Midbrain (tissue), 1 donor: ENCODE measurements around the gene GLRX2.
"Not testable (repeated sequence)": the region's sequence is repeated elsewhere in the genome, so short reads cannot be mapped to it uniquely, and the experiment has no call there.

Source experiments
- DNase-seq: peaks from one replicate; lab custom pipeline; 2025; lab: John Stamatoyannopoulos, UW

GLRX2 gene

GRCh38 chr1:193104907-193105820, at the start of gene GLRX2:
Gene GLRX2, minus strand, starts transcription at chr1:193105414. Its CDS starts 32 bp downstream, at chr1:193105382.
- peak; percentile 88 for DNase-seq

GRCh38 chr1:193144999-193145398, 39.8 kb upstream of the GLRX2 start:
- DNase-seq: no peak

GRCh38 chr1:193144361-193144938, 39.2 kb upstream of the GLRX2 start:
- no peak for DNase-seq

DNA sequence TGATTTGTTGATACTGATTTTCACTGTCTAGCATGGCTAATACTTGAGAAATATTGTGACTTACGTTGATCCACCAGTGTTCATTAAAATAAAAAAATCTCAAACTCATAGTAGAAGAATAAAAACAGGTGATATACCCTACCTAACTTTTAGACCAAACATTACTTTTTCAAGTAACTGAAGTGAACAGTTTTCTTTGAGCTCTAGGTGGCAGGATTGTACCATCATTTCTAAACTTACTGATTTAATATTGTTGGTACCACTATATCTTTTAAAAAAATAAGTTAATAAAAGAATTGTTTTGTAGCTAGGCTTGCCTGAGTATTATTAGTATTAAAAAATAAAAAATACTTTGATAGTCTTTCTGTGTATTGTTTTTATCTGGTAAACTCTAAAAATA, 38.1 kb upstream of the GLRX2 start:
- DNase-seq: no peak

- no peak for DNase-seq
These were observed 37.2 kb upstream of the GLRX2 start for GRCh38 chr1:193142409-193142808.

DNA sequence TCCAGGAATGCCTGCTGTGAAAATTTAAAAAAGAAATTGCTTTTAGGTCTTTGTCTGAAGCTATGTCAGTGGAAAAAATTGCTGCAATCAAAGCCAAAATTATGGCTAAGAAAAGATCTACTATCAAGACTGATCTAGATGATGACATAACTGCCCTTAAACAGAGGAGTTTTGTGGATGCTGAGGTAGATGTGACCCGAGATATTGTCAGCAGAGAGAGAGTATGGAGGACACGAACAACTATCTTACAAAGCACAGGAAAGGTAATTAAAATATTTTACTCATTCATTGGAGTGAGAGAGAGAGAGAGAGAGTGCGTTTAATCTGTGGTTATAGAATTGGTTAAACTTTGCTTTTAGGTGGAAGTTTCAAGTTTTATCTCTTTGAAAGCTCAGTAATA, 36.6 kb upstream of the GLRX2 start:
- no peak for DNase-seq

DNA sequence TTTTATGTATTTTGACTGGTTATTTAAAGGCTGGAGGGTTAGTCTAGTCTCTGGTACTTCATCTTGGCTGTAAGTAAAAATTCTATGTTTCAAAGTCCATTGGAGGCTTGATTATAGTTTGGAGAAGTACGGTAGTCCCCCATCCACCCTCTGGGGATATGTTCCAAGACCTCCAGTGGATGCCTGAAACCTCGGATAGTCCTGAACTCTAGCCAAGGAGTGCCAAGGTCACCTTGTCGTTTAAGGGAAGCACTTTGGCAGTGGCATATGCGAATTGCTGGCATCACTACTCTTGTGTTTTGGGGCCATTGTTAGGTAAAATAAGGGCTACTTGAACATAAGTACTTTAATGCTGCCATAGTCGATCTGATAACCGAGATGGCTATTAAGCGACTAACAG, 35.0 kb upstream of the GLRX2 start:
- DNase-seq: no peak

DNA sequence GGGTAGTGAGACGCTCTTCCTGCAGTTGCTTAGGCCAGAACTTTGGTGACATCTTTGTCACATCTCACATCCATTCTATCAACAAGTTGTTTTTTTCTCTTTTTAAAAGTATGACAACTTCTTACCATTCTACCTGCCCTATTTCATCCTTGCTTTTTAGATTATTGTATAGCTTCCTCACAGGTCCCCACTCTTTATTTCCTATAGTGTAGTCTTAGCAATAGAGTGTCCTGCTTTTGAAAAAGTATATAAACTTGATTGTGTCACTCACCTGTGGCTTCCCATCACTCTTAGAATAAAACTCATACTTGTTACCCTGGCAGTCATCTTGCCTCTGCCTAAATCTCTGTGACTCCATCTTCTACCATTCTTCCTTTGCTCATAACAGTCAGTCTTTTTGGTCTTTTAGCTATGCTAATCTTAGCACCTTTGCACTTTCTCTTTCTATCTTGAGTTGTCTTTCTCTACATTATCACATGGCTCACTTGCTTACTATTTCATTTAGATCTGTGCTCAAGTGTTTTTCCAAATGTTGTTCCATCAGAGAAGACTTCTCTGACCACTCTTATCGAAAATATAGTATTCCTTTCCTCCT, 26.1 kb upstream of the GLRX2 start:
- DNase-seq: no peak

GRCh38 chr1:193125369-193125768, 20.2 kb upstream of the GLRX2 start:
- no peak for DNase-seq

- no peak for DNase-seq
These were observed 18.5 kb upstream of the GLRX2 start for GRCh38 chr1:193123751-193124150.

GRCh38 chr1:193121616-193122593, 16.7 kb upstream of the GLRX2 start, which contains the start of gene CDC73:
Gene CDC73, plus strand, starts transcription at chr1:193122031. Its CDS starts 170 bp downstream, at chr1:193122201.
- peak; percentile 96 for DNase-seq

DNA sequence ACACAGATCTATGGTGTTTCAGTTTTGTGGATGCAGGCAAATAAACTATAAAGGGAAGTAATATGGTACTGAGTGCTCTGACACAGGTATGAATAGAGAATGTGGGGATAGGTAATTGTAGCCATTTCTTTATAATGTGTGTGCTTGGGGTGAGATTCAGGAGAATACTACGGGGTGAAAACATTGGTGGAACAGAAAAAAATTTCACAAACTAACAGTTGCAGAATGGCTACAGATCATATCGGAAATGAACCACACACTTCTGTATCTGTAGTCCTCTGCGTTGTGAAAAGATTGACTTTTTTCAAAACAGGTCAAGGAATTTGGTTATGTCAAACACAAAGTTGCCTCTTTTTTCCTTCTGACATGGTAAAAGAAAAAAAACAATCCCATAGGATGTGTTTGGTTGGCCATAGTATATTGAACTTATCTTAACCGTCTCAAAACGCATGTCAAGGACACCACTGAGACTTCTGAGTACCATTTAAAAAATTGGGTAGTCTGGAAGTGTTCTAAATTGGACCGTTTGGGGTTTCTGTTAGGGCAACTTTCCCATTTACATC, 15.5 kb upstream of the GLRX2 start:
- no peak for DNase-seq

DNA sequence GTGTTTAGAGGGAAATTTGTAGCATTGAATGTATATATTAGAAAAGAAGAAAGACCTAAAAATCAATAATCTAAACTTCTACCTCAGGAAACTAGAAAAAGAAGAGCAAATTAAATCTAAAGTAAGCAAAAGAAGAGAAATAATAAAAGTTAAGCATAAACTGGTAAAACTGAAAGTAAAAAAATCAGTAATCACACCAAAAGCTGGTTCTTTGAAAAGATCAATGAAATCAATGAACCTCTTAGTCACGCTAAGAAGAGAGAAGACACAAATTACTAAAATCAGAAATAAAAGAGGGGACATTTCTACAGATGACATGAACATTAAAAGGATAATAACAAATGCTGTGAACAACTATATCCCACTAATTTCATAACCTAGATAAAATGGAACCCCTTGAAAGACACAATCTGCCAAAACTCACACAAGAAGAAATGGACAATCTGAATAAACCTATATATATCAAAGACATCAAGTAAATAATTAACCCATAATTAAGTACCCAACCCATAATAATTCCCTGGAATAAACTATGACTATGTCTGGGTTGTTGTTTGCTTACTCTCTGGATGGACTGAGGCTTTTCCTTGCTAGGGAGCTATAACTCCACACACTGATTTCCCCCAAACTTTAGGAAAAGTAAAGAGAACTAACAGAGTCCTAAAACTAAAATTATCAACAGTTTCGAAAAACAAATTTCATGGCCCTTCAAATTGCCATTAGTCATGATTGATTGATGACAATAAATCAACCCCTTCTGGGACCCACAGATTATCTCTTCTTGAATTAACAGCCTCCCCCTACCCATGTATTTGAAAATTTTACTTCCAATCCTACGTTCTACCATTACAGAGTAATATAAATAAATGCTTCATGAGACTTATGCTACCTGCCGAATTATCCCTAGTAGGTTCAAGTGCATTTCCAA, 13.9 kb upstream of the GLRX2 start:
- DNase-seq: no peak

DNA sequence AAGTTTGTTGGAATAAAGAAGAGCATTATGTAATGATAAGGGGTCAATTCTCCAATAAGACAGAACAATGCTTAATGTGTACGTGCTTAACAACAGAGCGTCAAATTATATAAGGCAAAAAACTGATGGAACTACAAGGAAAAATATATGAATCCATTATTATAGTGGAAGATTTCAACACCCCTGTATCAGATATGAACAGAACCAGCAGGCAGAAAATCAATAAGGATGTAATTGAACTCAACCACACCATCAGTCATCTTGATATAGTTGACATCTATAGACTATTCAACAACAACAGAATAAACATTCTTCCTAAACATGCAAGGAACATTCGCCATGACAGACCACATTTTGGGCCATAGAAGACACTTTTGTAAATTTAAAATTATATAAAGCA, 13.0 kb upstream of the GLRX2 start:
- no peak for DNase-seq

GRCh38 chr1:193117167-193117566, 12.0 kb upstream of the GLRX2 start:
- not testable (repeated sequence) for DNase-seq

- DNase-seq: no peak
These were observed 10.5 kb upstream of the GLRX2 start for GRCh38 chr1:193115629-193116227.

DNA sequence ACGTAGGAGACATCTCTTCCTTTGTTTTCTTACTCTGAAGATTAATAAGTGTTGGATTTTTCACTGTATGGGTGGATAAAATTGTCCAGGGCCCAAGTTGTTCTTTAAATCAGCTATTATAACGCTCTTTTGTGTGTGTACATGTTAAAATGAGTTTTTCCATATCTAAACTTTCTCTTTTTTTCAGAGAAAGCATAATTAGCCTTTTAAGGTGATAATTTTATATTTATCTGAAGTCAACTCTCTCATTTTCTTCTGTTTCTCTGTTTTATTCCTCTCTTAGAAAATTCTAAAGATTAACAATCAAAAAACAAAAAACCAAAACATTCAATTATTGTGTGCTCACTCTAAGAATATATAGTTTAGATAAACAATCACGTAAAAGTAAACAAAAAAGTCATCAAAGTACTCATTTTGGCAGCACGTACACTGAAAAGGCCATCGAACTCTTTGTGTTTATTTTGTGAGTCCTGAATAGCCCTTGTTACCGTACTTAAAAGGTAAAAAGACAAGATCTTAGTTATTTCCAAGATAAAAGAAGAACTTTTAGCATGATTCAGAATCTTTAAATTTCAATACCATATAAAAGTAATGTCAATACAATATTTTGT, 9.4 kb upstream of the GLRX2 start:
- DNase-seq: no peak

- DNase-seq: no peak
These were observed 8.7 kb upstream of the GLRX2 start for GRCh38 chr1:193113992-193114332.

DNA sequence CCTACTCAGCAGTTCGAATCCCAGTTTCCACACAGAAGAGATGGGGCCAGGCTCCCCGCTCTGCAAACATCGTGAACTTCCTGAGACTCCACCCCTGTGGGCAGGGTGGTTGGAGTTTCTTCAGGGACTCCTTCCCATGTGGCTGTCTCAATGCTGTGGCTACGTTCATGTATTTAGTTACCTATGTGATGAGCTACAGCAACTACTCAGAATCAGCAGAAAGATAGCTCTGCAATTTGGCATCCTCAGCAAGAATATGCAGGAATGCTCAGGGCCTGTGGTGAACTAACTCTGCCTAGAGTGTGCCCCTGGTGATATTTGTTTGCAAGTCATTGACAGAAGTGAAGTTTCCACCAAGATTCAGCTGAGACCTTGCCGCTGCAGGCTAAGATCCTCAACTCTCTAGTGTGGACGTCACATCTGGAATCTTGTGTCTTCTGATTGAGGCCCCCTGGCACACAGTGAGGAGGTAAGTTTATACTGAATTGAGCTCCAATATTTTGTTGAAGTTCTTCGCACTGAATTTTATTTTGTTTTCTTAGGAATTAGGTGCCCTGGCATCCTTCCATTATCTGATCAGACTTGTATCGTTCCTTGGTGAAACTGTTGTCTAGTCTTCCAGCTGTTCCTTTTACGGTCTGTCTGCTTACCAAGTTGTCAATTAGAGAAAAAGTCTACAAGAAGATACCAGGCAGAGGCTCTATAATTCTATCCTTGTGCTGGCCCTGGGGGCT, 8.2 kb upstream of the GLRX2 start:
- DNase-seq: no peak
